GM19099 (cell line): Measurements from ENCODE around the gene DHCR7.

Experiments used
- POLR2A ChIP-seq: IDR thresholded peaks from 3 replicates; pipeline ENCODE4 v1.6.1; 2011; ENCODE audit warnings: low read depth; ENCODE audit not compliant: insufficient read length; ENCODE audit errors: extremely low read depth

DHCR7 gene

DNA sequence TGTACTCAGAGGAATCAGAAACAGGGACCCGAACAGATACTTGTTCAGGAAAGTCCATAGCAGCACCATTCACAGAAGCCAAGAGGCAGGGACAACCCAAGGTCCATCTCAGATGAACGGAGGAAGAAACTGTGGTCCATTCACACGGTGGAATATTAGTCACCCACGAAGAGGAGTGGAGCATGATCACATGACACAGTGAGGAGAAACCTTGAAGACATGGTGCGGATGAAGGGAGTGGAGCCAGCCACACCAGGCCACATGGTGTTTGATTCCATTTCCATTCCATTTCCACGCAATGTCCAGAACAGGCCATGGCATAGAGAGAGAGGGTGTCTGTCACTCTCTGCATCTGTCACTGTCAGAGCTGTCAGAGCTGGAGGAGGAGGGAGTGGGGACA is 35.5 kb upstream of the DHCR7 start:
- TF ChIP-seq POLR2A = no peak

DNA sequence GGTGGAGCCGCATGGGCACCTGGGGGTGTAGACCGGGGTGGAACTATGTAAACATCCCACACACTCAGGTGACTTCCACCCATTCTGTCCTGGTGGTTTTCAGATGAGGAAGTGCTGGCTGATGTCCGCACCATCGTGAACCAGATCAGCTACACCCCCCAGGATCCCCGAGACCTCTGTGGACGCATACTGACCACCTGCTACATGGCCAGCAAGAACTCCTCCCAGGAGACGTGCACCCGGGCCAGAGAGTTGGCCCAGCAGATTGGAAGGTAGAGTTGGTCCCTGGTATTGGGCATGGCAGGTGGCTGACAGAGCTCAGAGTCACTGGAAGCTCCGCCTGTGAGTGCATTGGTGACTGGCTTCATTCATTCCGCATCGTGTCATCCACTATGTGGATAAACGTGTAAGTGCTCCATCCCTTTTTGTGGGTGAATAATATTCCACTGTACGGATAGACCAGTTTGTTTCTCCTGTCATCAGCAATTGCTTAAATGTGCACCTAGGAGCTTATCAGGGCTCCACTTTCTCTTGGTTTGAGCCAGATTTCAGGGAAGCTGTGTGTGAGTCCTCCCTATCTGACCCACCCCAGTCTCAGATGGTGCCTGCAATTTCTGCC is 34.7 kb upstream of the DHCR7 start:
- TF ChIP-seq POLR2A = no peak

DNA sequence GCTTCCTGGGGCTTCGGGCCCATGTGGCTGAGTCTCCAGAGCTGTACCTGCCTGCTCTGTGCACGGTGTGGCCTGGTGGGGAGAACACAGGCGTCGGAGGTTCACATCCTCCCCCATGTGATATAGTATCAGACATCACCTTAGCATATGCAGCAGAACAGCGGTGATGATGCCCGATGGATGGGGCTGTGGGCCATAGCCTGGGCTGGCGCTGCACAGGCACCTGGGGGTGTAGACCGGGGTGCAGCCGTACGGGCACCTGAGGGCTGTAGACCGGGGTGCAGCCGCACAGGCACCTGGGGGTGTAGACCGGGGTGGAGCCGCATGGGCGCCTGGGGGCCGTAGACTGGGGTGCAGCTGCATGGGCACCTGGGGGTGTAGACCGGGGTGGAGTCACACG is 34.0 kb upstream of the DHCR7 start:
- no peak for TF ChIP-seq POLR2A

DNA sequence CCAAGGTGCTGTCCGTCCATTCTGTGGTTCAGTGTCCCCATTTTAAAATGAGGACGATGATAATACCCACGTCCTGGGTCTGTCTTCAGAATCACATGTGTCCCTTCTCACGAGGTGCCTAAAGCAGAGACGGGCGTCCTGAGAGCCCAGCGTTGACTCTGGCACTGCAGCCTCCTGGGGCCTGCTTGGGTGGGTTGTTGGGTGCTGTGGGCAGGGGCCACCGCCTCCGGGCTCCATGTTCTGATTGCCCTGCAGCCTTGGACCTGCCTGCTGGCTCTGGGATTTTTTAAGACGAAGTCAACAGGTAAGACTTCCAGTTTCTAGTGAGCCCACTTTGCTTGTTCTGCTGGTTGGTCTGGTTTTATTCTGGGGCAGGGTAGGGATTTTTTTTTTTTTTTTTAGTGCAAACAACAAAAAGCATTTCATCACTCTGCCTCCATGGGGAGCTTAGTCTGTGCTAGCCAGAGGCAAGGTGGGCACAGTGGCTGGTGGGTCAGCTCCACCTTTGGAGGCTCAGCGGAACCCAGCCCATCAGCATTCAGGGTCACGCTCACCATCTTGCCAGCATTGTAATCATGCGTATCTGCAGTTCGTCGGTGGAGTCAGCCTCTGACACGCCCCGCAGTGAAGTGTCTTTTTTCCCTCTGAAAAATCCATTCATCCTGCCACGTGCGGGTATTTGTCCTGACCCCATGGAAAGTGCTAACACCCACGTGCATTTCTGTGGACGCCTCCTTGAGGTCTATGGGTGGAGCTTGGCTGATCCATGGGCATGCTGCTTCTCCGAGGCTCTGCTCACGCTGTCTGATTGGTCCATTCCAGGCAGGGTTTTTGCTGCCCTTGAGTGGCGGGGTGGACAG is 33.1 kb upstream of the DHCR7 start:
- TF ChIP-seq POLR2A = no peak

DNA sequence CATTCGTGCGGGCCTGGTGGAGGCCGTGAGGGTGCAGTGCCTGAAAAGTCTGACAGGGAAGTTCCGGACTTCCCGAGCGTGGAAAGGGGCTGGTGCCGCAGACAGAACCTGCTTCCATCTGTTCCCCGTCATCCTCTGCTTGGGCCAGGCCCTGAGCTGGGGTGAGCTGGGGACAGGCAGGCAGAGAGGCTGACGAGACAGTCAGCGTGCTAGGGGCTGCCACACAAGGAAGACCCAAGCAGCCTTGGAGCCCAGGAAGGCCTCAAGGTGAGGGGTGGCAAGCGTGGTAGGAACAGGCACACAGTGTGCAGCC is 30.3 kb upstream of the DHCR7 start:
- TF ChIP-seq POLR2A = no peak

DNA sequence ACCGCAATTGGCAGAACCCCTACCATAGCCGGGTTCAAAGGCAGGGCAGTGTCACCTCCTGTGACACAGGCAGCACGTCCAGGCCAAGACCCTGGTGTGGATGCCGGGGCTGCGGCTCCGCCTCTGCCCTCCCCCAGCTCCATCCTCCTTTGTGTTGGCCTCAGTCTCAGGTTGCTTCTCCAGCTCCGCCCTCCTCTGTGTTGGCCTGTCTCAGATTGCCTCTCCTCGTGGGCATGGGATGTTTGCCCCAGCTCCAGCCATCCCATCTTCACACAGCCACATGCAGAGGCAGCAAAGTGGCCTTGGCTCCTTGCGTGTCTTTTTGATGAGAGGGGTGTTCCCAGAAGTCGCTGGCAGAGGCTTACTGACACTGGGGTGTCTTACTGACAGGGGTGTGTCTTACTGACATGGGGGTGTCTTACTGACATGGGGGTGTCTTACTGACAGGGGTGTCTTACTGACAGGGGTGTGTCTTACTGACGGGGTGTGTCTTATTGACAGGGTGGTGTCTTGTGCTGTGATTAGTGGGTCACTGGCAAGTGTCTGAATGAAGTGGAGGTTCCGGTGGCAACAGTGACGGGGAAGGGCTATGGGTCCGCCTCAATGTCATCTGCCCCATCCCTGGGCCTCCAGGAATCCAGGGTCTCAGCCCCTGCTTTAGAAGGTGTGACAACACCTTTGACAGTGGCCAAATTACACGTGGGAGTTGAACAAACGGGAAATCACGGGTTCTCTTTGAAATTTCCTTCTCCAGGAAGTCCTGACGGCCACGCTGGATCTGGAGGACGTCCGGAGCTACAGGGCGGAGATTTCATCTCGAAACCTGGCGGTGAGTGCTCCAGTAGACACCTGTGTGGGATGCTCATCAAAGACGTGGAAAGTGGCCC is 29.7 kb upstream of the DHCR7 start:
- no peak for TF ChIP-seq POLR2A

DNA sequence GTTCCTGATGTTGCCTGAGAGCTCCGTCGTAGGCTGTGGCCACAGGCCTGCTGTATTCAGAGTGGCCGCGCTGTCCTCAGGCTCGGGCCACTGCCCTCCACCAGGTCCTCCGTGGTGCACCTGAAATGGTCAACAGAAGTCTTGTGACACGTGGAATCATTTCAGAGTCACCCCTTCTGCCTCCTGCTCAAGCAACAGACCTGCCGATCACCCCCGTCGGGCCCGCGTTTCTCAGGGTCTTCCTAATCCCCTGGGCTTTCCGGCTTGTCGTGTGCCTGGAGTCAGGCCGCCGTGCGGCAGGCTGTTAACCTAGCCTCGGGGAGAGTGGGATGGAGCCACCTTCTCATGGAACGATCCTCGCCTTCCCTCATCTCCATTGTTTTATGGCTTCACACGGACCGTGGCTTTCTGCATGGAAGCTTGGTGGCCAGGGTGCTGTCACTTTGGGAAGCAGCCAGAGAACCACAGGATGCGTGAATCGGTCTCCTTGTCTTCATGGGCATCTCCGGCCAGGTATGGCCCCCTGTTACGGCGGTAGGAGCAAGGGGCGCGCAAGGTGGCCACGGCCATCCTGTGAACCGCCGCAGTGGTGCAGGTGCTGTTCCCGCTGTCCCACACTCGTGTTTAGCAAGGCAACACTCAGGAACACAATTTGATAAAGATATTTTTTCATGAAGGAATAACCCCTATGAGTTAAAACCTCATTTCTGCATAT is 28.9 kb upstream of the DHCR7 start:
- no peak for TF ChIP-seq POLR2A

DNA sequence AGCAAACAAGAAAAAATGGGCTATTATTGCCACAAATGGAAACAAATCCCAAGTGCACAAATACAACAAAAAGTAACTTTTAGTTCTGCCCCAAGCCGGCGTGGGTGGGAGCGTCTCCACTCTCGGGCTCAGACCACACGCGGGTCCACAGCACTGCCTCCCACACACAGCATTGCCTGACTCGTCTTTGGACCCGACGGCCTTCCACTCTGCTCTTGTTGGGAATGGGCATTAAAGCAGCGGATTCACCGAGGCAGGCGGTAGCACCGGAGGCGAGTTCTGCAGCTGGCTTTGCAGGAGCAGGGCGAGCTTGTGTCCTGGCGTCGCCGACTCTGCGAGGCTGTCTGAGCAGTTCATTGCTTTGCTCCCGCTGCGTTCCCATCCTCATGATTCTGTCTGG is 27.8 kb upstream of the DHCR7 start:
- TF ChIP-seq POLR2A = no peak

DNA sequence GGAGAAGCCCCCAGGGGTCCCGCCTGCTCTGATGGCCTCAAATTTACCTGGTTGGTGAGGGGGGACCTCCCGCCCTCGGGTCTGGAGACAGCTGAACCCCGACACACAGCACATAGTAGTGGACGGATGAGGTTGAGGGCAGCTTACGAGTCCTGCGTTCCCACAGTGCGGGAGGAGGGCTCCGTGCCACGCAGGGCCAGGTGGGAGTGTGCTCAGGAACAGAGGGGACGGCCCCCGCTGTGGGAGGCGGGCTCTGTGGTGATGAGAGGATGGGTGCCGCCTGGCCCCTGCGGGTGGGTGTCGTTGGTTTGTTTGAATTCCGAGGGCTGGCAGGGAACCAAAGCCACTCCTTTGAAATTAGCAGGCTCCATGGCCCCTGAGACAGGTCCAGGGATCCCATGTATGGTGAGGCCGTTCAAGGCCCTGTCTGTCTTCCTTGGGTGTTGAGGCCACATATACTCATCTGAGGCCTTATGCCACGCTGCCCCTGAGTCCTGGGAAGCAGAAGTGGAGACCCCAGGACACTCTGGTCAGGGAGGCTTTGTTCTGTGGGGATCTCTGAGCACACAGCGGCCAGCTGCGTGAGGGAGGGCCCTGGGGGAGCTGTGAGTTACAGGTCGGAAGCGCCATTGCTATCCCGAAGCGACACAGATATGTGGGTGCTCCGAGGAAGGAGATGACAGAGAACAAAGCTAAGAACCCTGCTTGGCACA is 26.7 kb upstream of the DHCR7 start:
- no peak for TF ChIP-seq POLR2A

DNA sequence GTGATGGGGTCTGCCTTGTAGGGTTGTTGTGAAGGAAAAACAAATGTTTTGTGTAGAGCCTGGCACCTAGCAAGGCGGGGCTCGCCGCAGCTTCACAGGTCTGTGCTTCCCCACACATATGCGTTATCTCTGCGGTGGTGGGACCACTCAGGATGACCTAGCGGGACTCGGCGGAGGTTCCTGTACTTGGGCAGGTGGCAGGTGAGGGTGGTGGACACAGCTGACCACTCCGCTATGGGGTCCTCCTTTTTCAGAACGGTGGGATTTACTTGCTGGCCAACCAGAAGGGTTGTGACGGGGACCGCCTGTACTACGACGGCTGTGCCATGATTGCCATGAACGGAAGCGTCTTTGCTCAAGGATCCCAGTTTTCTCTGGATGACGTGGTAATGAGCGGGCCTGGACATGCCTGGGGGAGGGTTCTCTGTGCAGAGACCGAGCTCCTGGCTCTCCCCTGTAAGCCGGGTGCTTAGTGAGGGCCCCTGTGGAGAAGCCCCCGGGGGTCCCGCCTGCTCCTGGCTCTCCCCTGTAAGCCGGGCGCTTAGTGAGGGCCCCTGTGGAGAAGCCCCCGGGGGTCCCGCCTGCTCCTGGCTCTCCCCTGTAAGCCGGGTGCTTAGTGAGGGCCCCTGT is 26.1 kb upstream of the DHCR7 start:
- TF ChIP-seq POLR2A = no peak

DNA sequence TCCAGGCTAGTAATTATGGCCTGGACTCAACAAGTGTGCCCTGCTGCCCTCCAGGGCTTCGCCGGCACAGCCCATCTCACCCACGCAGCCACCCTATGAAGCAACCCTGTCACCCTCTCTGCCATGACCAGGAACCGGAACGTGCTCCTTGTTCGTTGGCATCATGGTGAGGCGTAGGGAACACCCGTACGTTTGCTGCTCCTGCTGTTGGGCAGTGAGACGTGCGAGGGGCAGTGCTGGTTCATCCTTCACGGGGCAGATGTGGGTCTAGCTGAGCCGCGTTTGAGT is 25.5 kb upstream of the DHCR7 start:
- no peak for TF ChIP-seq POLR2A

DNA sequence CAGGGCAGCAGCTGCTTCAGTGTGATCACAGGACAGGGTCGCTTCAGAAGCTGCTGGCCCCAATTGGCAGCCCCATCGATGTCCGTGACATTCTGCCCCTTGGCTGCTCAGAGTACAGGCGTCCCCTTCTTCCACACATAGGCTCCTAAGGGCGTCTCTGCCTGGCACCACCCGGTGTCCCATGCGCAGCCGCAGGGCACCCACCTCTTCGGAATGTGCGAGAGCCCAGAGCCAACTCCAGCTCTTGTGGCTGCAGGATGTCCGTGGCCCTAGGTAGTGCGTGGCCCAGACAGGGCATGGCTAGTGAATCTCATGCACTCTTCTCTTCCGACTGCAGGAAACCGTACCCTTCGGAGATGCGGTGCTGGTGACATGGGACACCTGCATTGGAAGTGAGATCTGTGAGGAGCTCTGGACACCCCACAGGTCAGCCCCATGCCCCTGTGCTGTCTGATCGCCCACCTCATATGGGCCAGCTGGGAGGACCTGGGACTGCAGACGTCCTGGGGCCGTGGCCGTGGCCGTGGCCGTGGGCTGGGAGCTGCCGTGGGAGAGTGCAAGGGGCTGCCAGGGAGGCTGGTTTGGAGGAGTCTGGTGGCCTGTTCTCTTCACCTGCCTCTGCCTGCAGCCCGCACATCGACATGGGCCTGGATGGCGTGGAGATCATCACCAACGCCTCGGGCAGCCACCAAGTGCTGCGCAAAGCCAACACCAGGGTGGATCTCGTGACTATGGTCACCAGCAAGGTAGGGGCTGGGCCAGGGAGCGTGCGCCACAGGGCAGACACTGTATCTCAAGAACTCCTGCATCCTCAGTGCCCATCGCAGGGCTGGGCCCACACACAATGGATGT is 25.0 kb upstream of the DHCR7 start:
- TF ChIP-seq POLR2A = no peak

DNA sequence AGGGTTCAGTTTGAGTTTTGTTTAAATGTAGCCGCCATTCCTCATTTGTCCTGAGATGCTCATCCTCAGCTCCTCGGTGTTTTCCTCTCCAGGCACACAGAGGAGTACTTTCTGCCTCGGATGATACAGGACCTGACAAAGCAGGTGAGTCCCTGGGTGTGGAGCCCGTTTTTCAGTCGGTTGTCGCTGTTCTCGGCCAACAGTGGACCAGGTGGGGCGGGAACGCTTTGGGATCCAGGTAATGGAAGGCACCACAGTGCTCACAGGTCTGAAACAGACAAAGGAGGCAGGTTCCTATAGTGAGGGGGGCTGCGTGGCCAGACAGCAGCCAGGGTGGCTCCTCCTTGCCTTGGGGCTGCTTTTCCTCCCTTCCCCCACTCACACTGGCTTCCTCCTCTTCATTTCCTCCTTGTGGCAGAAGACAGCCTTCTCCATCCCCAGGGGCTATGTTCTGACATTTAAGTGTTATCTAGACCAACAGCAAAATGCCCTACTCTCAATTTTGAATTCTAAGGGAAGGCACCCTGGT is 24.2 kb upstream of the DHCR7 start:
- TF ChIP-seq POLR2A = no peak
